SK-N-SH (cell line): Measurements from ENCODE around the gene RAPH1.

Source experiments
- SIN3A ChIP-seq: IDR thresholded peaks from 2 replicates; pipeline ENCODE4 v1.6.1; 2012; ENCODE audit warnings: low read depth, mild to moderate bottlenecking, low read length, moderate library complexity, borderline replicate concordance
- TF ChIP-seq, protein P1 (sequence below): fragments of 200-600 bp; sonication (generic); IDR thresholded peaks from 2 replicates; pipeline ENCODE4 v1.6.1; 2017; ENCODE audit warnings: antibody characterized with exemption, mild to moderate bottlenecking, moderate library complexity
- TF ChIP-seq, protein P2 (sequence below): IDR thresholded peaks from 2 replicates; pipeline ENCODE4 v1.6.1; 2012; ENCODE audit warnings: mild to moderate bottlenecking, low read depth, low read length, moderate library complexity

DNA sequence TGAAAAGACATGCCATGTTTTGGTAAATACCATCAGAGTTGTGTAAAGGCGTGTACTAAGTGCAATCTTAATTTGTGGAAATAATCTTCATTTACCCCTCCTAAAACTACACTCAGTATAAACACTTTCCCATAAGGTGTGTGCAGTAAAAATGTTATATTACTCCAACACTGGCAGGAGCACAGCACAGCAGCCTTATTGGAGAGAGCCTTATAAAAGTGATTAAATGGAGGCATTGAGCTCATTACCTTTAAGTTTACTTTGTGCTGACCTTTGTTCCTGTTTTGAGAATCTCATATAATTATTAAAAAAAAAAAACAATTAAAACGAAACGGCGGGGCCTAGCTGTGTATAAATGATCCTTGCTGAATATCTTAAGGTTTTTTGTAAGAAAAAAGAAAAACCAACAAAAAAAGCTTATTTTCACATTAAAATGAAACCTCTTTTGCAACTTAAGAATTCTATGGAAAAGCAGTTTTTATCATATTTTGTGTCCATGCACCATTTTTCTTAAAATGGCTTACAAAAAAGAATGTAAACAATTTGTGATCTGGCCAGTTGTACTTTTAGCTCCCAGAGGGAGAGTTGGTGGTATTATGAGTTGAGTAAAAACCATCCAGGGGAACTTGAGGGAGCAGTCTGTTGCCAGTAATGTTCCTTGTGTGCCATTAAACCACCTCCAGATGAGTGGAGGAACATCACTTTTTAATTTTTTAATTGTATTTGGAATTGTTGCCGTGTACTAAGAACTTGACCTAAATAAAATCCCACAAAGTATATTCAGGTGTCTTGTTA lies 103.5 kb downstream of the RAPH1 start:
- TF ChIP-seq, protein P1, sequence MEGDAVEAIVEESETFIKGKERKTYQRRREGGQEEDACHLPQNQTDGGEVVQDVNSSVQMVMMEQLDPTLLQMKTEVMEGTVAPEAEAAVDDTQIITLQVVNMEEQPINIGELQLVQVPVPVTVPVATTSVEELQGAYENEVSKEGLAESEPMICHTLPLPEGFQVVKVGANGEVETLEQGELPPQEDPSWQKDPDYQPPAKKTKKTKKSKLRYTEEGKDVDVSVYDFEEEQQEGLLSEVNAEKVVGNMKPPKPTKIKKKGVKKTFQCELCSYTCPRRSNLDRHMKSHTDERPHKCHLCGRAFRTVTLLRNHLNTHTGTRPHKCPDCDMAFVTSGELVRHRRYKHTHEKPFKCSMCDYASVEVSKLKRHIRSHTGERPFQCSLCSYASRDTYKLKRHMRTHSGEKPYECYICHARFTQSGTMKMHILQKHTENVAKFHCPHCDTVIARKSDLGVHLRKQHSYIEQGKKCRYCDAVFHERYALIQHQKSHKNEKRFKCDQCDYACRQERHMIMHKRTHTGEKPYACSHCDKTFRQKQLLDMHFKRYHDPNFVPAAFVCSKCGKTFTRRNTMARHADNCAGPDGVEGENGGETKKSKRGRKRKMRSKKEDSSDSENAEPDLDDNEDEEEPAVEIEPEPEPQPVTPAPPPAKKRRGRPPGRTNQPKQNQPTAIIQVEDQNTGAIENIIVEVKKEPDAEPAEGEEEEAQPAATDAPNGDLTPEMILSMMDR, result no peak
- TF ChIP-seq, protein P2, sequence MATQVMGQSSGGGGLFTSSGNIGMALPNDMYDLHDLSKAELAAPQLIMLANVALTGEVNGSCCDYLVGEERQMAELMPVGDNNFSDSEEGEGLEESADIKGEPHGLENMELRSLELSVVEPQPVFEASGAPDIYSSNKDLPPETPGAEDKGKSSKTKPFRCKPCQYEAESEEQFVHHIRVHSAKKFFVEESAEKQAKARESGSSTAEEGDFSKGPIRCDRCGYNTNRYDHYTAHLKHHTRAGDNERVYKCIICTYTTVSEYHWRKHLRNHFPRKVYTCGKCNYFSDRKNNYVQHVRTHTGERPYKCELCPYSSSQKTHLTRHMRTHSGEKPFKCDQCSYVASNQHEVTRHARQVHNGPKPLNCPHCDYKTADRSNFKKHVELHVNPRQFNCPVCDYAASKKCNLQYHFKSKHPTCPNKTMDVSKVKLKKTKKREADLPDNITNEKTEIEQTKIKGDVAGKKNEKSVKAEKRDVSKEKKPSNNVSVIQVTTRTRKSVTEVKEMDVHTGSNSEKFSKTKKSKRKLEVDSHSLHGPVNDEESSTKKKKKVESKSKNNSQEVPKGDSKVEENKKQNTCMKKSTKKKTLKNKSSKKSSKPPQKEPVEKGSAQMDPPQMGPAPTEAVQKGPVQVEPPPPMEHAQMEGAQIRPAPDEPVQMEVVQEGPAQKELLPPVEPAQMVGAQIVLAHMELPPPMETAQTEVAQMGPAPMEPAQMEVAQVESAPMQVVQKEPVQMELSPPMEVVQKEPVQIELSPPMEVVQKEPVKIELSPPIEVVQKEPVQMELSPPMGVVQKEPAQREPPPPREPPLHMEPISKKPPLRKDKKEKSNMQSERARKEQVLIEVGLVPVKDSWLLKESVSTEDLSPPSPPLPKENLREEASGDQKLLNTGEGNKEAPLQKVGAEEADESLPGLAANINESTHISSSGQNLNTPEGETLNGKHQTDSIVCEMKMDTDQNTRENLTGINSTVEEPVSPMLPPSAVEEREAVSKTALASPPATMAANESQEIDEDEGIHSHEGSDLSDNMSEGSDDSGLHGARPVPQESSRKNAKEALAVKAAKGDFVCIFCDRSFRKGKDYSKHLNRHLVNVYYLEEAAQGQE, result no peak
- TF ChIP-seq SIN3A, result no peak
